ENCODE measurements around the gene MEDAG.

The MEDAG gene

GRCh38 chr13:30957258-30957943 lies 51.3 kb downstream of the MEDAG start:
- DNase-seq (ENCODE audit: low read depth) = no peak

- DNase-seq (ENCODE audit: low read depth) = no peak
These were observed 53.6 kb downstream of the MEDAG start for GRCh38 chr13:30959678-30960077.

GRCh38 chr13:30963791-30964190 lies 57.7 kb downstream of the MEDAG start:
- no peak for DNase-seq (ENCODE audit: low read depth)

- DNase-seq (ENCODE audit: low read depth) = no peak
These were observed 59.3 kb downstream of the MEDAG start for GRCh38 chr13:30965380-30965779.

GRCh38 chr13:30966101-30966500 lies 60.0 kb downstream of the MEDAG start:
- DNase-seq (ENCODE audit: low read depth) = no peak

GRCh38 chr13:30968846-30969245 lies 62.8 kb downstream of the MEDAG start:
- no peak for DNase-seq (ENCODE audit: low read depth)

GRCh38 chr13:30971575-30971974 lies 65.5 kb downstream of the MEDAG start:
- DNase-seq (ENCODE audit: low read depth) = no peak

- no peak for DNase-seq (ENCODE audit: low read depth)
These were observed 66.9 kb downstream of the MEDAG start for GRCh38 chr13:30972888-30973377.

- no peak for DNase-seq (ENCODE audit: low read depth)
These were observed 68.3 kb downstream of the MEDAG start for GRCh38 chr13:30974350-30974749.

Measured in activated gamma-delta T cell treated with anti-CD3 and anti-CD28 coated beads, Interleukin-2, amount 50 U/mL, for 16 hours (primary cell).